ENCODE results near the gene PPP1CC.
"Not testable (repeated sequence)": the region's sequence is repeated elsewhere in the genome, so short reads cannot be mapped to it uniquely, and the experiment has no call there.

Gene PPP1CC

GRCh38 chr12:110774824-110775223 is 32.1 kb upstream of the PPP1CC start:
- Histone ChIP-seq H3K9ac (ENCODE audit: low read length) (no peak overlapping the region), H3K27ac (ENCODE audit: low read depth, low read length) (no peak overlapping the region), H3K4me1 (ENCODE audit: control insufficient read depth, insufficient read depth, low read length) (peaks cover 8% of the 10 kb centered on the region; the same call in 1 of the 2 replicates), H3K9me3 (ENCODE audit: control insufficient read depth, insufficient read depth, low read depth, low read length) (peaks cover 8% of the 10 kb centered on the region; the same call in 1 of the 2 replicates), H3K36me3 (ENCODE audit: control insufficient read depth, insufficient read depth, low read length) (no peaks in the 10 kb centered on the region), H3K27me3 (ENCODE audit: control insufficient read depth, insufficient read depth, low read length) (no peaks in the 10 kb centered on the region), H3K4me3 (ENCODE audit: low read depth, low read length) (no peak overlapping the region)

GRCh38 chr12:110768960-110769359 is 26.3 kb upstream of the PPP1CC start:
- Histone ChIP-seq H3K4me3 (ENCODE audit: low read depth, low read length) (no peak overlapping the region), H3K27ac (ENCODE audit: low read depth, low read length) (no peak overlapping the region), H3K9ac (ENCODE audit: low read length) (no peak overlapping the region)

GRCh38 chr12:110767863-110768262 is 25.2 kb upstream of the PPP1CC start:
- Histone ChIP-seq H3K36me3 (ENCODE audit: control insufficient read depth, insufficient read depth, low read length) (no peaks in the 10 kb centered on the region), H3K4me1 (ENCODE audit: control insufficient read depth, insufficient read depth, low read length) (no peaks in the 10 kb centered on the region), H3K27me3 (ENCODE audit: control insufficient read depth, insufficient read depth, low read length) (no peaks in the 10 kb centered on the region; the same call in 1 of the 2 replicates), H3K4me3 (ENCODE audit: low read depth, low read length) (no peak overlapping the region), H3K9ac (ENCODE audit: low read length) (no peak overlapping the region), H3K27ac (ENCODE audit: low read depth, low read length) (no peak overlapping the region), H3K9me3 (ENCODE audit: control insufficient read depth, insufficient read depth, low read depth, low read length) (peaks cover 13% of the 10 kb centered on the region)

More at GRCh38 chr12:110768960-110769359, 26.3 kb upstream of the PPP1CC start:
- H3K27me3 ChIP-seq (ENCODE audit: control insufficient read depth, insufficient read depth, low read length), result no peaks in the 10 kb centered on the region; the same call in 1 of the 2 replicates
- no peaks in the 10 kb centered on the region for H3K4me1 ChIP-seq (ENCODE audit: control insufficient read depth, insufficient read depth, low read length)
- H3K36me3 ChIP-seq (ENCODE audit: control insufficient read depth, insufficient read depth, low read length), result no peaks in the 10 kb centered on the region
- H3K9me3 ChIP-seq (ENCODE audit: control insufficient read depth, insufficient read depth, low read depth, low read length), result peaks cover 13% of the 10 kb centered on the region

GRCh38 chr12:110766311-110767154 is 23.8 kb upstream of the PPP1CC start:
- H3K9ac ChIP-seq (ENCODE audit: low read length), result no peak overlapping the region
- no peak overlapping the region for H3K4me3 ChIP-seq (ENCODE audit: low read depth, low read length)
- H3K27ac ChIP-seq (ENCODE audit: low read depth, low read length), result no peak overlapping the region
- H3K9me3 ChIP-seq (ENCODE audit: control insufficient read depth, insufficient read depth, low read depth, low read length), result peaks cover 11% of the 10 kb centered on the region
- no peaks in the 10 kb centered on the region; the same call in 1 of the 2 replicates for H3K27me3 ChIP-seq (ENCODE audit: control insufficient read depth, insufficient read depth, low read length)
- H3K4me1 ChIP-seq (ENCODE audit: control insufficient read depth, insufficient read depth, low read length), result no peaks in the 10 kb centered on the region
- no peaks in the 10 kb centered on the region for H3K36me3 ChIP-seq (ENCODE audit: control insufficient read depth, insufficient read depth, low read length)

GRCh38 chr12:110765572-110765971 is 22.9 kb upstream of the PPP1CC start:
- not testable (repeated sequence) for H3K9ac ChIP-seq (ENCODE audit: low read length); H3K9me3 ChIP-seq (ENCODE audit: control insufficient read depth, insufficient read depth, low read depth, low read length); H3K4me1 ChIP-seq (ENCODE audit: control insufficient read depth, insufficient read depth, low read length); H3K36me3 ChIP-seq (ENCODE audit: control insufficient read depth, insufficient read depth, low read length); H3K4me3 ChIP-seq (ENCODE audit: low read depth, low read length); H3K27ac ChIP-seq (ENCODE audit: low read depth, low read length); H3K27me3 ChIP-seq (ENCODE audit: control insufficient read depth, insufficient read depth, low read length)

GRCh38 chr12:110765111-110765510 is 22.4 kb upstream of the PPP1CC start:
- H3K4me3 ChIP-seq (ENCODE audit: low read depth, low read length), result no peak overlapping the region
- no peak overlapping the region for H3K27ac ChIP-seq (ENCODE audit: low read depth, low read length)
- no peaks in the 10 kb centered on the region for H3K4me1 ChIP-seq (ENCODE audit: control insufficient read depth, insufficient read depth, low read length)
- no peak overlapping the region for H3K9ac ChIP-seq (ENCODE audit: low read length)
- H3K9me3 ChIP-seq (ENCODE audit: control insufficient read depth, insufficient read depth, low read depth, low read length), result peaks cover 5% of the 10 kb centered on the region; the same call in 1 of the 2 replicates
- no peaks in the 10 kb centered on the region for H3K36me3 ChIP-seq (ENCODE audit: control insufficient read depth, insufficient read depth, low read length)
- no peaks in the 10 kb centered on the region; the same call in 1 of the 2 replicates for H3K27me3 ChIP-seq (ENCODE audit: control insufficient read depth, insufficient read depth, low read length)

GRCh38 chr12:110763583-110763982 is 20.9 kb upstream of the PPP1CC start:
- no peak overlapping the region for H3K27ac ChIP-seq (ENCODE audit: low read depth, low read length)
- H3K9me3 ChIP-seq (ENCODE audit: control insufficient read depth, insufficient read depth, low read depth, low read length), result no peaks in the 10 kb centered on the region
- no peaks in the 10 kb centered on the region for H3K36me3 ChIP-seq (ENCODE audit: control insufficient read depth, insufficient read depth, low read length)
- H3K4me3 ChIP-seq (ENCODE audit: low read depth, low read length), result no peak overlapping the region
- H3K4me1 ChIP-seq (ENCODE audit: control insufficient read depth, insufficient read depth, low read length), result no peaks in the 10 kb centered on the region
- no peak overlapping the region for H3K9ac ChIP-seq (ENCODE audit: low read length)
- no peaks in the 10 kb centered on the region; the same call in 1 of the 2 replicates for H3K27me3 ChIP-seq (ENCODE audit: control insufficient read depth, insufficient read depth, low read length)

GRCh38 chr12:110762891-110763290 is 20.2 kb upstream of the PPP1CC start:
- H3K4me3 ChIP-seq (ENCODE audit: low read depth, low read length), result no peak overlapping the region

GRCh38 chr12:110760204-110760609 is 17.5 kb upstream of the PPP1CC start:
- no peak overlapping the region for H3K9ac ChIP-seq (ENCODE audit: low read length)
- no peaks in the 10 kb centered on the region for H3K4me1 ChIP-seq (ENCODE audit: control insufficient read depth, insufficient read depth, low read length)
- no peak overlapping the region for H3K4me3 ChIP-seq (ENCODE audit: low read depth, low read length)
- H3K27me3 ChIP-seq (ENCODE audit: control insufficient read depth, insufficient read depth, low read length), result no peaks in the 10 kb centered on the region
- H3K36me3 ChIP-seq (ENCODE audit: control insufficient read depth, insufficient read depth, low read length), result no peaks in the 10 kb centered on the region
- H3K9me3 ChIP-seq (ENCODE audit: control insufficient read depth, insufficient read depth, low read depth, low read length), result no peaks in the 10 kb centered on the region
- no peak overlapping the region for H3K27ac ChIP-seq (ENCODE audit: low read depth, low read length)

More at GRCh38 chr12:110762891-110763290, 20.2 kb upstream of the PPP1CC start:
- H3K9ac ChIP-seq (ENCODE audit: low read length), result no peak overlapping the region
- no peaks in the 10 kb centered on the region for H3K9me3 ChIP-seq (ENCODE audit: control insufficient read depth, insufficient read depth, low read depth, low read length)
- H3K4me1 ChIP-seq (ENCODE audit: control insufficient read depth, insufficient read depth, low read length), result no peaks in the 10 kb centered on the region
- no peaks in the 10 kb centered on the region for H3K36me3 ChIP-seq (ENCODE audit: control insufficient read depth, insufficient read depth, low read length)
- H3K27me3 ChIP-seq (ENCODE audit: control insufficient read depth, insufficient read depth, low read length), result no peaks in the 10 kb centered on the region; the same call in 1 of the 2 replicates
- H3K27ac ChIP-seq (ENCODE audit: low read depth, low read length), result no peak overlapping the region

GRCh38 chr12:110758922-110759321 is 16.2 kb upstream of the PPP1CC start:
- Histone ChIP-seq H3K36me3 (ENCODE audit: control insufficient read depth, insufficient read depth, low read length) (no peaks in the 10 kb centered on the region), H3K9ac (ENCODE audit: low read length) (no peak overlapping the region), H3K4me1 (ENCODE audit: control insufficient read depth, insufficient read depth, low read length) (no peaks in the 10 kb centered on the region), H3K9me3 (ENCODE audit: control insufficient read depth, insufficient read depth, low read depth, low read length) (no peaks in the 10 kb centered on the region), H3K4me3 (ENCODE audit: low read depth, low read length) (no peak overlapping the region), H3K27me3 (ENCODE audit: control insufficient read depth, insufficient read depth, low read length) (no peaks in the 10 kb centered on the region), H3K27ac (ENCODE audit: low read depth, low read length) (no peak overlapping the region)

GRCh38 chr12:110756611-110757010 is 13.9 kb upstream of the PPP1CC start:
- Histone ChIP-seq H3K4me1 (ENCODE audit: control insufficient read depth, insufficient read depth, low read length) (no peaks in the 10 kb centered on the region), H3K36me3 (ENCODE audit: control insufficient read depth, insufficient read depth, low read length) (no peaks in the 10 kb centered on the region), H3K27me3 (ENCODE audit: control insufficient read depth, insufficient read depth, low read length) (no peaks in the 10 kb centered on the region), H3K9me3 (ENCODE audit: control insufficient read depth, insufficient read depth, low read depth, low read length) (no peaks in the 10 kb centered on the region), H3K9ac (ENCODE audit: low read length) (no peak overlapping the region), H3K27ac (ENCODE audit: low read depth, low read length) (no peak overlapping the region), H3K4me3 (ENCODE audit: low read depth, low read length) (no peak overlapping the region)

All from HUES6 (cell line).